ENCODE results near the gene BLNK.

- TF ChIP-seq POLR2A (IDR thresholded peaks at IDR 0.05) (no peak), CTCF (IDR thresholded peaks at IDR 0.05) (no peak), POLR2AphosphoS5 (IDR thresholded peaks at IDR 0.05) (no peak)
Observed at GRCh38 chr10:96275685-96276418, 4.5 kb upstream of the BLNK start.

All from upper lobe of left lung (tissue), 4 donors.